HCT116 (cell line): ENCODE data around the gene WDPCP. TPM values are rescaled to one million over a fixed set of nuclear protein-coding genes. Genes with fewer than 3 reads are reported as not detected.

Experiments used
- ATAC-seq: fragments of 200-7000 bp; cut with Tn5 transposase; 2 replicates; pipeline ENCODE4 v1.9.1; 2020; ENCODE audit warnings: mild to moderate bottlenecking, moderate library complexity
- BruUV-seq: library from RNA; stranded (reverse); fragments of 400-500 nt; replicated peaks from 2 replicates; lab custom pipeline; 2021; lab: Mats Ljungman, UMichigan
- CTCF ChIA-PET: fragments of 300-600 bp; sonication (Branson Sonifier 250); formaldehyde crosslinking; loops from one replicate; lab custom pipeline; 2021; ENCODE audit warnings: antibody characterized with exemption; lab: Charles Lee
- POLR2A ChIA-PET: fragments of 300-600, 350-600 bp; sonication (Branson Sonifier 250); formaldehyde crosslinking; loops from one replicate; lab custom pipeline; 2021; ENCODE audit warnings: antibody characterized with exemption; lab: Charles Lee
- RAD21 ChIA-PET, 2 experiments: fragments of 300-600 bp; sonication (Branson Sonifier 250); formaldehyde crosslinking; loops; one replicate each; lab custom pipeline; 2023; ENCODE audit warnings: low total read pairs in 2 of 2; ENCODE audit not compliant: uncharacterized antibody in 2 of 2, unreplicated experiment in 2 of 2, low non-redundant PET in 1 of 2; lab: Charles Lee
- DNase-seq: peaks from one replicate; pipeline ENCODE4 v3.0.0-alpha.2; 2010; ENCODE audit warnings: low read depth, low spot score
- H2AFZ ChIP-seq: fragments of 200-600 bp; shearing (Covaris generic), sonication (generic); 2 replicates; pipeline ENCODE4 v1.6.1; 2017; ENCODE audit warnings: low read depth, mixed run types, mixed read lengths, antibody characterized with exemption, low read length; ENCODE audit not compliant: poor library complexity, severe bottlenecking
- H3K27ac ChIP-seq: 2 replicates; pipeline ENCODE4 v1.5.1; 2012; ENCODE audit warnings: low read depth, low read length
- H3K27me3 ChIP-seq: fragments of 200-600 bp; sonication (generic); 2 replicates; pipeline ENCODE4 v1.6.1; 2016; ENCODE audit warnings: mixed run types, low read length, mixed read lengths; ENCODE audit not compliant: insufficient read depth
- H3K36me3 ChIP-seq, 2 experiments: fragments of 200-500 bp in 1 of 2; fragments of 200-600 bp in 1 of 2; sonication (Bioruptor generic) in 1 of 2; sonication (generic) in 1 of 2; 2 replicates each; pipeline versions ENCODE4 v1.5.1 to v1.6.1; 2014 to 2016; ENCODE audit warnings: low read length in 2 of 2, inconsistent platforms in 1 of 2, mixed read lengths in 1 of 2, mixed run types in 1 of 2; ENCODE audit not compliant: insufficient read depth in 2 of 2, control insufficient read depth in 1 of 2
- H3K4me1 ChIP-seq, 2 experiments: fragments of 200-600 bp in 1 of 2; sonication (generic) in 1 of 2; 2 replicates each; pipeline versions ENCODE4 v1.5.1 to v1.6.1; 2012 to 2017; ENCODE audit warnings: low read length in 2 of 2, inconsistent platforms in 1 of 2, mild to moderate bottlenecking in 1 of 2, mixed read lengths in 1 of 2, mixed run types in 1 of 2, moderate library complexity in 1 of 2; ENCODE audit not compliant: insufficient read depth in 2 of 2, control insufficient read depth in 1 of 2
- H3K4me2 ChIP-seq: fragments of 200-600 bp; sonication (generic); 2 replicates; pipeline ENCODE4 v1.6.1; 2017; ENCODE audit warnings: mixed run types, low read length, mixed read lengths
- H3K4me3 ChIP-seq, 2 experiments: fragments of 200-600 bp in 1 of 2; sonication (generic) in 1 of 2; replicated peaks in 1 of 2; 2 replicates each; pipeline ENCODE4 v1.5.1; 2011 to 2016; ENCODE audit warnings: low read length in 2 of 2, control low read depth in 1 of 2, low read depth in 1 of 2, mild to moderate bottlenecking in 1 of 2, mixed read lengths in 1 of 2, mixed run types in 1 of 2
- H3K79me2 ChIP-seq: fragments of 200-600 bp; sonication (generic); 2 replicates; pipeline ENCODE4 v1.6.1; 2017; ENCODE audit warnings: mild to moderate bottlenecking, mixed run types, low read length, moderate library complexity, mixed read lengths; ENCODE audit not compliant: insufficient read depth
- H3K9ac ChIP-seq: fragments of 200-600 bp; sonication (generic); 2 replicates; pipeline ENCODE4 v1.6.1; 2016; ENCODE audit warnings: low read length, mixed read lengths
- H3K9me2 ChIP-seq: fragments of 200-600 bp; sonication (generic), shearing (Covaris generic); 2 replicates; pipeline ENCODE4 v1.6.1; 2017; ENCODE audit warnings: mixed run types, mild to moderate bottlenecking, moderate library complexity; ENCODE audit not compliant: insufficient read depth
- H3K9me3 ChIP-seq, 2 experiments: fragments of 200-500 bp in 1 of 2; fragments of 200-600 bp in 1 of 2; sonication (Bioruptor generic) in 1 of 2; sonication (generic) in 1 of 2; 2 replicates each; pipeline ENCODE4 v1.6.1; 2014 to 2017; ENCODE audit warnings: low read length in 2 of 2, mixed read lengths in 2 of 2, inconsistent platforms in 1 of 2, low read depth in 1 of 2, mild to moderate bottlenecking in 1 of 2, mixed run types in 1 of 2, moderate library complexity in 1 of 2; ENCODE audit not compliant: control insufficient read depth in 1 of 2, insufficient read depth in 1 of 2
- H4K20me1 ChIP-seq: fragments of 200-600 bp; sonication (generic), shearing (Covaris generic); 2 replicates; pipeline ENCODE4 v1.6.1; 2017; ENCODE audit warnings: mixed run types, mild to moderate bottlenecking, moderate library complexity; ENCODE audit not compliant: insufficient read depth
- CBX3 ChIP-seq: IDR thresholded peaks from 2 replicates; pipeline ENCODE4 v1.6.1; 2012; ENCODE audit warnings: low read depth
- EZH2 ChIP-seq: fragments of 200-600 bp; sonication (generic); IDR thresholded peaks from 2 replicates; pipeline ENCODE4 v1.6.1; 2017; ENCODE audit warnings: antibody characterized with exemption, mixed run types
- POLR2A ChIP-seq: IDR thresholded peaks from 2 replicates; pipeline ENCODE4 v1.7.0; 2011; ENCODE audit warnings: borderline replicate concordance; ENCODE audit not compliant: insufficient read depth, insufficient read length; ENCODE audit errors: extremely low read depth
- SIN3A ChIP-seq: IDR thresholded peaks from 2 replicates; pipeline ENCODE4 v1.6.1; 2012; ENCODE audit warnings: low read depth
- SP1 ChIP-seq: IDR thresholded peaks from 2 replicates; pipeline ENCODE4 v1.6.1; 2012; ENCODE audit warnings: low read depth
- TCF7L2 ChIP-seq: IDR thresholded peaks from 2 replicates; pipeline ENCODE4 v1.7.0; 2011; ENCODE audit warnings: borderline replicate concordance, inconsistent platforms; ENCODE audit not compliant: insufficient read depth, insufficient read length; ENCODE audit errors: extremely low read depth
- ZBTB33 ChIP-seq: IDR thresholded peaks from 2 replicates; pipeline ENCODE4 v1.6.1; 2011; ENCODE audit warnings: mild to moderate bottlenecking, low read length, moderate library complexity; ENCODE audit not compliant: insufficient replicate concordance; ENCODE audit errors: extremely low read depth
- intact Hi-C: fragments of 100-400 bp; cut with micrococcal nuclease; formaldehyde crosslinking; loops from 2 replicates; pipeline ENCODE4 v1.10.0; 2022
- total RNA-seq: library from RNA; stranded (reverse); gene quantifications from one replicate; pipeline ENCODE4 v1.2.1, GENCODE V29; 2021; ENCODE audit not compliant: unreplicated experiment
- TF ChIP-seq, protein P1 (sequence below): IDR thresholded peaks from 2 replicates; pipeline ENCODE4 v1.6.1; 2012

Gene WDPCP
- total RNA-seq, 1 experiment from 2014 or later, result 4.1 TPM

DNA sequence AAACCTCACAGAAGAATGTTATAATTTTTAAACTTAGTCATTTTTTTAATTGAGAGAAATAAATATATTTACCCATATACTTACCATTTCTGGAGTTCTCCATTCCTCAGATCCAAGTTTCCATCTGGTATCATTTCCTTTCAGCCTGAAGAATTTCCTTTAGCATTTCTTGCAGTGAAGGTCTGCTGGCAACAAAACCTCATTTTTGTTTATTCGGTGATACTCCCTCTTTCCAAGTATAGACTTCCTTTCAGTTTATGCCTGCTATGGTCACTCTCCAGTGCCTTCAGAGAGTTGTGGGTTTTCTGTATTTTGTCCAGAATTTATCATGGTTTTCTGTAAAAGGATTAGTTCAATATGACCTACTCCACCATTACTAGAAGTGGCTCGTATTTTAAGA is 17.0 kb downstream of the WDPCP start:
- POLR2A ChIA-PET, result no interaction called here
- no peak for TF ChIP-seq ZBTB33
- no peak for TF ChIP-seq SP1
- no peak overlapping the region for H3K9ac ChIP-seq

GRCh38 chr2:63569740-63570139 is 18.5 kb downstream of the WDPCP start:
- ATAC-seq (no peak), DNase-seq (no peak)
- ChIA-PET RAD21 (no interaction called here), POLR2A (no interaction called here), CTCF (no interaction called here)
- Histone ChIP-seq H3K27ac (no peak overlapping the region), H3K27me3 (no peaks in the 10 kb centered on the region), H3K36me3 (no peaks in the 10 kb centered on the region), H3K4me1 (no peaks in the 10 kb centered on the region), H3K9ac (no peak overlapping the region), H3K4me3 (no peak overlapping the region), H3K9me3 (0 out of 4 replicates have a peak, but pooled peaks cover 0 to 3% of the 10 kb centered on the region in 2 experiments), H3K79me2 (no peaks in the 10 kb centered on the region), H2AFZ (no peak overlapping the region), H4K20me1 (no peaks in the 10 kb centered on the region), H3K9me2 (no peaks in the 10 kb centered on the region), H3K4me2 (no peak overlapping the region)
- no TSS peak for BruUV-seq
- TF ChIP-seq CBX3 (no peak), SIN3A (no peak), TCF7L2 (no peak), EZH2 (no peak), POLR2A (no peak), SP1 (no peak)
- TF ChIP-seq, protein P1, sequence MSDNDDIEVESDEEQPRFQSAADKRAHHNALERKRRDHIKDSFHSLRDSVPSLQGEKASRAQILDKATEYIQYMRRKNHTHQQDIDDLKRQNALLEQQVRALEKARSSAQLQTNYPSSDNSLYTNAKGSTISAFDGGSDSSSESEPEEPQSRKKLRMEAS, result no peak
- intact Hi-C loops, result no loop called here

More for the DNA sequence above, 17.0 kb downstream of the WDPCP start:
- ChIA-PET CTCF (no interaction called here), RAD21 (no interaction called here)
- H4K20me1 ChIP-seq, result no peaks in the 10 kb centered on the region
- H3K4me1 ChIP-seq, result no peaks in the 10 kb centered on the region
- H3K27me3 ChIP-seq, result no peaks in the 10 kb centered on the region
- DNase-seq (no peak), ATAC-seq (no peak)
- intact Hi-C loops, result no loop called here
- no TSS peak for BruUV-seq
- no peak overlapping the region for H3K4me2 ChIP-seq
- no peaks in the 10 kb centered on the region for H3K36me3 ChIP-seq
- no peak overlapping the region for H3K4me3 ChIP-seq
- no peak overlapping the region for H2AFZ ChIP-seq
- H3K79me2 ChIP-seq, result no peaks in the 10 kb centered on the region
- H3K9me3 ChIP-seq, result 0 out of 4 replicates have a peak, but pooled peaks cover 0 to 3% of the 10 kb centered on the region in 2 experiments
- no peak overlapping the region for H3K27ac ChIP-seq
- no peaks in the 10 kb centered on the region for H3K9me2 ChIP-seq
